Measurements from ENCODE around the gene TMEM240. TPM values are rescaled to one million over a fixed set of nuclear protein-coding genes. Genes with fewer than 3 reads are reported as not detected.

Gene TMEM240
- total RNA-seq, 1 experiment from 2014 or later = 0.87 TPM

- Histone ChIP-seq H3K9ac (ENCODE audit: low read length) (no peak overlapping the region), H3K36me3 (ENCODE audit: low read depth, low read length) (peaks cover 25% of the 10 kb centered on the region; the same call in 1 of the 2 replicates), H2AFZ (ENCODE audit: low read length) (no peak overlapping the region), H3F3A (ENCODE audit: low read length, unreplicated experiment) (no peaks in the 10 kb centered on the region), H3K4me2 (ENCODE audit: low read length) (no peak overlapping the region), H3K4me1 (ENCODE audit: insufficient read depth, low read length) (no peaks in the 10 kb centered on the region), H3K4me3 (ENCODE audit: low read length) (no peak overlapping the region), H3K27ac (ENCODE audit: low read length) (no peak overlapping the region), H4K20me1 (ENCODE audit: low read length) (no peaks in the 10 kb centered on the region), H3K9me3 (ENCODE audit: low read length) (no peaks in the 10 kb centered on the region), H3K79me2 (ENCODE audit: low read length) (no peaks in the 10 kb centered on the region), H3K9me2 (replicated peaks; ENCODE audit: low read length) (no peaks in the 10 kb centered on the region), H3K27me3 (ENCODE audit: low read length) (no peaks in the 10 kb centered on the region)
- ChIA-PET CTCF (no interaction called here), POLR2A (ENCODE audit: unreplicated experiment) (no interaction called here)
- ATAC-seq = 0 out of 2 replicates have a peak, but pooled peaks have one; percentile 8
- TF ChIP-seq CTCF (conservative IDR thresholded peaks at IDR 0.05; ENCODE audit: low read depth, low read length) (no peak), EZH2phosphoT487 (IDR thresholded peaks at IDR 0.05; ENCODE audit: borderline replicate concordance, low read length) (no peak), EZH2 (IDR thresholded peaks at IDR 0.05; ENCODE audit: low read length, unreplicated experiment) (no peak)
- no TSS peak for BruUV-seq (replicated peaks)
- no peak for DNase-seq
- intact Hi-C loops (cut with micrococcal nuclease) = no loop called here
Observed at GRCh38 chr1:1539310-1540089, 924 bp downstream of the TMEM240 start.

GRCh38 chr1:1538989-1539309 is 1.5 kb downstream of the TMEM240 start:
- BruUV-seq (replicated peaks) = no TSS peak
- Histone ChIP-seq H3F3A (ENCODE audit: low read length, unreplicated experiment) (no peaks in the 10 kb centered on the region), H3K9me3 (ENCODE audit: low read length) (no peaks in the 10 kb centered on the region), H3K9me2 (replicated peaks; ENCODE audit: low read length) (no peaks in the 10 kb centered on the region), H3K4me3 (ENCODE audit: low read length) (no peak overlapping the region), H3K4me1 (ENCODE audit: insufficient read depth, low read length) (no peaks in the 10 kb centered on the region), H2AFZ (ENCODE audit: low read length) (no peak overlapping the region), H3K9ac (ENCODE audit: low read length) (no peak overlapping the region), H3K79me2 (ENCODE audit: low read length) (no peaks in the 10 kb centered on the region), H3K4me2 (ENCODE audit: low read length) (no peak overlapping the region), H4K20me1 (ENCODE audit: low read length) (no peaks in the 10 kb centered on the region), H3K36me3 (ENCODE audit: low read depth, low read length) (peaks cover 22% of the 10 kb centered on the region; the same call in 1 of the 2 replicates), H3K27ac (ENCODE audit: low read length) (no peak overlapping the region), H3K27me3 (ENCODE audit: low read length) (no peaks in the 10 kb centered on the region)
- TF ChIP-seq EZH2 (IDR thresholded peaks at IDR 0.05; ENCODE audit: low read length, unreplicated experiment) = no peak
- TF ChIP-seq EZH2phosphoT487 (IDR thresholded peaks at IDR 0.05; ENCODE audit: borderline replicate concordance, low read length) = no peak
- TF ChIP-seq CTCF (conservative IDR thresholded peaks at IDR 0.05; ENCODE audit: low read depth, low read length) = no peak
- DNase-seq (no peak), ATAC-seq (no peak)
- POLR2A ChIA-PET (ENCODE audit: unreplicated experiment) = no interaction called here
- CTCF ChIA-PET = no interaction called here
- intact Hi-C loops (cut with micrococcal nuclease) = no loop called here

GRCh38 chr1:1538334-1538733 is 2.1 kb downstream of the TMEM240 start:
- H3K27me3 ChIP-seq (ENCODE audit: low read length) = no peaks in the 10 kb centered on the region
- no peaks in the 10 kb centered on the region for H4K20me1 ChIP-seq (ENCODE audit: low read length)
- no peak overlapping the region for H3K4me2 ChIP-seq (ENCODE audit: low read length)
- ATAC-seq = no peak
- intact Hi-C loops (cut with micrococcal nuclease) = no loop called here
- no peak overlapping the region for H2AFZ ChIP-seq (ENCODE audit: low read length)
- H3K36me3 ChIP-seq (ENCODE audit: low read depth, low read length) = peaks cover 16% of the 10 kb centered on the region; the same call in 1 of the 2 replicates
- H3K9ac ChIP-seq (ENCODE audit: low read length) = no peak overlapping the region
- no peak for TF ChIP-seq EZH2phosphoT487 (IDR thresholded peaks at IDR 0.05; ENCODE audit: borderline replicate concordance, low read length)
- TF ChIP-seq CTCF (conservative IDR thresholded peaks at IDR 0.05; ENCODE audit: low read depth, low read length) = no peak
- no peak for TF ChIP-seq EZH2 (IDR thresholded peaks at IDR 0.05; ENCODE audit: low read length, unreplicated experiment)
- no peak overlapping the region for H3K27ac ChIP-seq (ENCODE audit: low read length)
- no TSS peak for BruUV-seq (replicated peaks)
- H3K9me3 ChIP-seq (ENCODE audit: low read length) = no peaks in the 10 kb centered on the region
- no peaks in the 10 kb centered on the region for H3K79me2 ChIP-seq (ENCODE audit: low read length)
- no peaks in the 10 kb centered on the region for H3K9me2 ChIP-seq (replicated peaks; ENCODE audit: low read length)
- ChIA-PET POLR2A (ENCODE audit: unreplicated experiment) (no interaction called here), CTCF (no interaction called here)
- H3K4me1 ChIP-seq (ENCODE audit: insufficient read depth, low read length) = no peaks in the 10 kb centered on the region
- H3F3A ChIP-seq (ENCODE audit: low read length, unreplicated experiment) = no peaks in the 10 kb centered on the region
- DNase-seq = no peak
- no peak overlapping the region for H3K4me3 ChIP-seq (ENCODE audit: low read length)

Data from PC-3 (cell line).